ENCODE results near the gene NPFFR1.
"Not testable (repeated sequence)": the region's sequence is repeated elsewhere in the genome, so short reads cannot be mapped to it uniquely, and the experiment has no call there.

The NPFFR1 gene

DNA sequence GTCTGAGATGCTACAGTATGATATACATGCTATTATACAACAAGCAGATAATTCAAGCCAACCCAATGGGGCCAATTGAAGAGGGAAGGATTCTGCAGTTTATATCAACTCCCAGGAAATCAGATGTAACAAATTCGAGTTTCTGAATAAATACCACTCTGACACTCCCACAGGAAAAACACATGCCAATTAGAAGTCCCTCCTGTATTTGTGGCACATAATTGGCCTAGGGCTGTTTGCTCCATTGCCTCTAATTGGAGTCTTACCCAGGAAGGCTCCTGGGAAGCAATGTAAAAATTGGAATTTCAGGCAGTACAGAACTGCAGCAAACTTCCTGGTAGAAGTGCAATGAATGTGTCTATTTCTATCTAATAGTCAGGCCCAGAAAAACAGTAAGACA lies 55.3 kb downstream of the NPFFR1 start:
- H3K9me3 ChIP-seq (ENCODE audit: insufficient read depth, low read depth, low read length) = no peaks in the 10 kb centered on the region
- H3K4me3 ChIP-seq (ENCODE audit: low read length) = no peak overlapping the region
- H3K4me1 ChIP-seq (ENCODE audit: insufficient read depth, low read length) = peaks cover 5% of the 10 kb centered on the region; the same call in 1 of the 2 replicates
- no peak overlapping the region for H3K9ac ChIP-seq (ENCODE audit: low read depth, low read length)
- H3K27me3 ChIP-seq (ENCODE audit: insufficient read depth, low read length) = no peaks in the 10 kb centered on the region
- no peak overlapping the region for H3K27ac ChIP-seq (ENCODE audit: low read length)
- H3K36me3 ChIP-seq (ENCODE audit: insufficient read depth, low read depth, low read length) = peaks cover 42% of the 10 kb centered on the region

DNA sequence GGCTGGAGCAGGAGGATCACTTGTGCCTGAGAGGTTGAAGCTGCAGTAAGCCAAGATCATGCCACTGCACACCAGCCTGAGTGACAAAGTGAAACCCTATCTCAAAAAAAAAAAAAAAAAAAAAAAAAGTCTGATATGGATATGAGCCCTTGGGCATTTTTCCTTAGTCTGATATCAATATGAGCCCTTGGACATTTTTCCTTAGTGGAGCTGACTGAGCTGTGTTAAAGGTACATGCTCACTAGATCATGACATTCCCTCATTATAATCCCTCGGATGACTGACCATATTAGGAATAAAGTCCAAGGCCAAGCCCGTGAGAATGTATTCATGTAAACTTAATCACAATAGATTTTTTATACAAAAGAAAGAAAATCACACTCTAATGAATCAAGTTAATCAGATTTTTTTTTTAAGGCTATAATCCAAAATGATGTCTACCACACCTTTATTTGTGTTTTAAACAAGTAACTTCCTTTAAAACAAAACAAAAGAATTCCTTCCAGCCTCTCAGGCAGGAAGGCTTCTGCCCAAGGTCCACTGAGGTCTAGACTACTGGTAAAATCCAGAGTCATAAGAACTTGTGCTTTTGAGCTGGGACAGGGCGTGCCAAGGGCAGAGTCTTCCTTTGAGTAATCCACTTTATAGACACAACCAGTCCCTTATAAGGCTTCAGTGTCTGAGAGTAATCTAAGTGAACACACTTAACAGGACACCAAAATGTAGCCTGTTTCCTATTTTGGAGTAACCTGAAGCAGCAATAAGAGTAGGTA lies 56.1 kb downstream of the NPFFR1 start:
- Histone ChIP-seq H3K27ac (ENCODE audit: low read length) (no peak overlapping the region), H3K36me3 (ENCODE audit: insufficient read depth, low read depth, low read length) (peaks cover 45% of the 10 kb centered on the region)

DNA sequence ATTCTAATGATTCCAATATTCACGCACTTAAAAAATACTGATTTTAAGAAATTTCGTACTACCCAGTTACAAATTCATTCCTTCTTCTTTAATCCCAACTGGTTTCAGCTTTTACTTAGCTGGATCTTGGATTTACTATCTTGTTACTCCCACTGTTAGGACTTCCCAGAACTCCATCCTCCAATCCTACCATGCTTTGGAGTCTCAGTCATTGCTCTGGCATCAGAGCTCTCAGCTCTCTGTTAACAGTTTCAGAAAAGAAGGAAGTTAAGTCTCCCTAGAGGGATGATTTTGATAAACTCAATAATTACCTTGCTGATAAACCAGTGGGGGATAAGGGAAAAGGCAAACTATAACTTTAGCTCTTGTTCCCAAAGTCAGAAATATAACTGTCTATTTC lies 60.1 kb downstream of the NPFFR1 start:
- Histone ChIP-seq H3K4me1 (ENCODE audit: insufficient read depth, low read length) (no peaks in the 10 kb centered on the region), H3K9me3 (ENCODE audit: insufficient read depth, low read depth, low read length) (no peaks in the 10 kb centered on the region), H3K4me3 (ENCODE audit: low read length) (no peak overlapping the region), H3K27ac (ENCODE audit: low read length) (no peak overlapping the region), H3K36me3 (ENCODE audit: insufficient read depth, low read depth, low read length) (peaks cover 40% of the 10 kb centered on the region), H3K27me3 (ENCODE audit: insufficient read depth, low read length) (no peaks in the 10 kb centered on the region), H3K9ac (ENCODE audit: low read depth, low read length) (no peak overlapping the region)

More for the DNA sequence above, 56.1 kb downstream of the NPFFR1 start:
- Histone ChIP-seq H3K4me1 (ENCODE audit: insufficient read depth, low read length) (peaks cover 5% of the 10 kb centered on the region; the same call in 1 of the 2 replicates), H3K4me3 (ENCODE audit: low read length) (no peak overlapping the region), H3K27me3 (ENCODE audit: insufficient read depth, low read length) (no peaks in the 10 kb centered on the region), H3K9ac (ENCODE audit: low read depth, low read length) (0 out of 2 replicates have a peak overlapping the region, but pooled peaks have one; percentile 30), H3K9me3 (ENCODE audit: insufficient read depth, low read depth, low read length) (no peaks in the 10 kb centered on the region)

DNA sequence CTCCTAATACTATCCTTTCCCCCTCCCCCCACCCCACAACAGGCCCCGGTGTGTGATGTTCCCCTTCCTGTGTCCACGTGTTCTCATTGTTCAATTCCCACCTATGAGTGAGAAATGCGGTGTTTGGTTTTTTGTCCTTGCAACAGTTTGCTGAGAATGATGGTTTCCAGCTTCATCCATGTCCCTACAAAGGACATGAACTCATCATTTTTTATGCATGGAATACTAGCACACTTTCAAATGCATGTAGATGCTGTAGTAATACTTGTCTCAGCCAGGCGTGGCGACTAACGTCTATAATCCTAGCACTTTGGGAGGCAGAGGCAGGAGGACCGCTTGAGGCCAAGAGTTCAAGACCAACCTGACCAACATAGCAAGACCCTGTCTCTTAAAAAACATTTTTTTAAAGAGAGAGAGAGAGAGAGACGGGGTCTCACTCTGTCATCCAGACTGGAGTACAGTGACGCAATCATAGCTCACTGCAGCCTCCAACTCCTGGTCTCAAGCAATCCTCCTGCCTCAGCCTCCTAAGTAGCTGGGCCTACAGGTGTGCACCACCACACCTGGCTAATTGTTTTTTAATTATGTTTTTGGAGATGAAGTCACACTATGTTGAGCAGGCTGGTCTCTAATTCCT lies 60.9 kb downstream of the NPFFR1 start:
- H3K4me3 ChIP-seq (ENCODE audit: low read length); H3K4me1 ChIP-seq (ENCODE audit: insufficient read depth, low read length): not testable (repeated sequence)
- peaks cover 40% of the 10 kb centered on the region for H3K36me3 ChIP-seq (ENCODE audit: insufficient read depth, low read depth, low read length)

DNA sequence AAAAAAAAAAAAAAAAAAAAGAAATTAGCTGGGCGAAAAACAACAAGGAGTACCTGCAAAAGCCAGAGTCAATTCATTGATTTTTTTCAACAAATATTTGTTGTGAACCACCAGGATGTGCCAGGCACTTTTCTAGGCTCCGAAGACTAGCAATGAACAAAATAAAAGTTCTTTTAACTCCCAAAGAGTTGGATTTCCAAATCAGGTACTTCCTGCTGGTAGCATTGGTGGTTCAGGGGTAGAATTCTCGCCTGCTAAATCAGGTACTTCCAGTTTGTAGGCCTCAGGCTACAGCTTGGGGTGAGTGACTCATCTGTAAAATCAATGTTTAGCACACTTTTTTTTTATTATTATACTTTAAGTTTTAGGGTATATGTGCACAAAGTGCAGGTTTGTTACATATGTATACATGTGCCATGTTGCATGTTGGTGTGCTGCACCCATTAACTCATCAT lies 61.4 kb downstream of the NPFFR1 start:
- H3K4me3 ChIP-seq (ENCODE audit: low read length) = no peak overlapping the region
- no peaks in the 10 kb centered on the region for H3K27me3 ChIP-seq (ENCODE audit: insufficient read depth, low read length)
- H3K4me1 ChIP-seq (ENCODE audit: insufficient read depth, low read length) = no peaks in the 10 kb centered on the region
- H3K9ac ChIP-seq (ENCODE audit: low read depth, low read length) = no peak overlapping the region
- no peak overlapping the region for H3K27ac ChIP-seq (ENCODE audit: low read length)
- H3K36me3 ChIP-seq (ENCODE audit: insufficient read depth, low read depth, low read length) = peaks cover 40% of the 10 kb centered on the region
- H3K9me3 ChIP-seq (ENCODE audit: insufficient read depth, low read depth, low read length) = no peaks in the 10 kb centered on the region

More for the DNA sequence above, 60.9 kb downstream of the NPFFR1 start:
- H3K27ac ChIP-seq (ENCODE audit: low read length); H3K27me3 ChIP-seq (ENCODE audit: insufficient read depth, low read length); H3K9me3 ChIP-seq (ENCODE audit: insufficient read depth, low read depth, low read length); H3K9ac ChIP-seq (ENCODE audit: low read depth, low read length): not testable (repeated sequence)

DNA sequence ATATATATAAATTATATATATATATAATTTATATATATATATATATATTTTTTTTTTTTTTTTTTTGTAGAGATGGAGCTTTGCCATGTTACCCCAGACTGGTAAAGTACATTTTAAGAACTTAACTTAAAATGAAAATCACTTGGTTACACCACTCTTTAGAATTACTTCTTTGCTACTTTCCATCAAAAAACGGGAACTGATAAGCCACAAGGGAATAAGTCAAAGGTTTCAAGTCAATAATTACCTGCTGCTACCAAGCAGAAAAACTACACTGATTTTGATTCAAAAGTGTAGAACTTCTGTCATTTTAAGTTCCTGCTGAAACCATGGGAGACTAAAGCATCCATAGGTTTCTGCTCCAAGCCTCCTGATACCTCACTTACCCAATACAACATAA lies 62.8 kb downstream of the NPFFR1 start:
- H3K4me3 ChIP-seq (ENCODE audit: low read length) = no peak overlapping the region
- H3K9ac ChIP-seq (ENCODE audit: low read depth, low read length) = no peak overlapping the region
- H3K27ac ChIP-seq (ENCODE audit: low read length) = no peak overlapping the region
- no peaks in the 10 kb centered on the region for H3K4me1 ChIP-seq (ENCODE audit: insufficient read depth, low read length)
- H3K36me3 ChIP-seq (ENCODE audit: insufficient read depth, low read depth, low read length) = peaks cover 45% of the 10 kb centered on the region
- no peaks in the 10 kb centered on the region for H3K27me3 ChIP-seq (ENCODE audit: insufficient read depth, low read length)
- H3K9me3 ChIP-seq (ENCODE audit: insufficient read depth, low read depth, low read length) = no peaks in the 10 kb centered on the region

DNA sequence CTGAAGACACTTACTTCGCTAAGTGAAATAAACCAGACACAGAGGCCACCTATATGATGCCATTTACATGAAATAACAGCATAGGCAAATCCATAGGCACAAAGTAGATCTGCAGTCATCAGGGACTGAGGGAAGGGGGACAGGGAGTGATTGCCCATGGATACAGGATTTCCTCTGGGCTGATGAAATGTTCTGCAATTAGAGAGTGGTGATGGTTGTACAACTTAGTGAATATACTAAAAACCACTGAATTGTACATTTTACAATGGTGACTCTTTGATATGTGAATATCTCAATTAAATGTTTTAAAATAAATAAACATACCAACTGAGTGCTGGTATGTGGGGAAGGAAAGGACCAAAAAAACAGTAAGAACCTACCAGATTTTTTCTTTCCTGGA lies 70.9 kb downstream of the NPFFR1 start:
- no peak overlapping the region for H3K9ac ChIP-seq (ENCODE audit: low read depth, low read length)
- no peak overlapping the region for H3K27ac ChIP-seq (ENCODE audit: low read length)
- no peaks in the 10 kb centered on the region for H3K4me1 ChIP-seq (ENCODE audit: insufficient read depth, low read length)
- peaks cover 95% of the 10 kb centered on the region for H3K36me3 ChIP-seq (ENCODE audit: insufficient read depth, low read depth, low read length)
- no peaks in the 10 kb centered on the region for H3K9me3 ChIP-seq (ENCODE audit: insufficient read depth, low read depth, low read length)
- no peak overlapping the region for H3K4me3 ChIP-seq (ENCODE audit: low read length)
- no peaks in the 10 kb centered on the region for H3K27me3 ChIP-seq (ENCODE audit: insufficient read depth, low read length)

DNA sequence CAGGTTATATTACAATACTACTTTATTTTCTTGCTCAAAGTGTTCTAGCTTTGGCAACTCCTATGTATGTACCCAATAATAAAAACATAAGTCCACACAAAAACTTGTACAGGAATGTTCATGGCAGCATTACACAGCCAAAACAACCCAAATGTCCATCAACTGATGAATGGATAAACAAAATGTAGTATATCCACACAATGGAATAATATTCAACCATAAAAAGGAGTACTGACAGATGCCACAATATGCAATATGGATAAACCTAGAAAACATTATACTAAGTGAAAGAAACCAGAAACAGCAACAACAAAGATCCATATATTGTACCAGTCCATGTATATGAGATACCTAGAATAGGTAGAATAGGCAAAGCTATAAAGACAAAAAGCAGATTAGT lies 71.5 kb downstream of the NPFFR1 start:
- no peak overlapping the region for H3K9ac ChIP-seq (ENCODE audit: low read depth, low read length)
- H3K9me3 ChIP-seq (ENCODE audit: insufficient read depth, low read depth, low read length) = no peaks in the 10 kb centered on the region
- no peaks in the 10 kb centered on the region for H3K4me1 ChIP-seq (ENCODE audit: insufficient read depth, low read length)
- H3K27me3 ChIP-seq (ENCODE audit: insufficient read depth, low read length) = no peaks in the 10 kb centered on the region
- H3K36me3 ChIP-seq (ENCODE audit: insufficient read depth, low read depth, low read length) = peaks cover 95% of the 10 kb centered on the region
- no peak overlapping the region for H3K27ac ChIP-seq (ENCODE audit: low read length)
- H3K4me3 ChIP-seq (ENCODE audit: low read length) = no peak overlapping the region

GRCh38 chr10:70206762-70207161 lies 77.0 kb downstream of the NPFFR1 start:
- Histone ChIP-seq H3K36me3 (ENCODE audit: insufficient read depth, low read depth, low read length) (peaks cover 94% of the 10 kb centered on the region), H3K4me3 (ENCODE audit: low read length) (no peak overlapping the region), H3K27me3 (ENCODE audit: insufficient read depth, low read length) (no peaks in the 10 kb centered on the region), H3K4me1 (ENCODE audit: insufficient read depth, low read length) (no peaks in the 10 kb centered on the region), H3K9ac (ENCODE audit: low read depth, low read length) (no peak overlapping the region), H3K27ac (ENCODE audit: low read length) (no peak overlapping the region), H3K9me3 (ENCODE audit: insufficient read depth, low read depth, low read length) (no peaks in the 10 kb centered on the region)

DNA sequence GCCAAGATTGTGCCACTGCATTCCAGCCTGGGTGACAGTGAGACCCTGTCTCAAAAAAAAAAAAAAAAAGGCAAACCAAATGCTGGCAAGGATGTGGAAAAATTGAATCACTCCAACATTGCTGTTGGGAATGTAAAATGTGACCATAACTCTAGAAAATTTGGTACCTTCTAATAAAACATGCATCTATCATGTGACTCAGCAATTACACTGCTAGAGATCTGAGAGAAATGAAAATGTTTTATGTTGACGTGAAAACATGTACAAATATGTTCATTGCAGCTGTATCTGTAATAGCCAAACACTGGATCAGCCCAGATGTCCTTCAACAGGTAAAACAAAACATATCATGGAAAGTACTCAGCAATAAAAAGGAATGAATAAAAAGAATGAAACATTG lies 82.7 kb downstream of the NPFFR1 start:
- Histone ChIP-seq H3K4me1 (ENCODE audit: insufficient read depth, low read length) (no peaks in the 10 kb centered on the region), H3K27me3 (ENCODE audit: insufficient read depth, low read length) (no peaks in the 10 kb centered on the region), H3K9ac (ENCODE audit: low read depth, low read length) (no peak overlapping the region), H3K27ac (ENCODE audit: low read length) (no peak overlapping the region), H3K9me3 (ENCODE audit: insufficient read depth, low read depth, low read length) (no peaks in the 10 kb centered on the region), H3K4me3 (ENCODE audit: low read length) (no peak overlapping the region), H3K36me3 (ENCODE audit: insufficient read depth, low read depth, low read length) (peaks cover 82% of the 10 kb centered on the region)

DNA sequence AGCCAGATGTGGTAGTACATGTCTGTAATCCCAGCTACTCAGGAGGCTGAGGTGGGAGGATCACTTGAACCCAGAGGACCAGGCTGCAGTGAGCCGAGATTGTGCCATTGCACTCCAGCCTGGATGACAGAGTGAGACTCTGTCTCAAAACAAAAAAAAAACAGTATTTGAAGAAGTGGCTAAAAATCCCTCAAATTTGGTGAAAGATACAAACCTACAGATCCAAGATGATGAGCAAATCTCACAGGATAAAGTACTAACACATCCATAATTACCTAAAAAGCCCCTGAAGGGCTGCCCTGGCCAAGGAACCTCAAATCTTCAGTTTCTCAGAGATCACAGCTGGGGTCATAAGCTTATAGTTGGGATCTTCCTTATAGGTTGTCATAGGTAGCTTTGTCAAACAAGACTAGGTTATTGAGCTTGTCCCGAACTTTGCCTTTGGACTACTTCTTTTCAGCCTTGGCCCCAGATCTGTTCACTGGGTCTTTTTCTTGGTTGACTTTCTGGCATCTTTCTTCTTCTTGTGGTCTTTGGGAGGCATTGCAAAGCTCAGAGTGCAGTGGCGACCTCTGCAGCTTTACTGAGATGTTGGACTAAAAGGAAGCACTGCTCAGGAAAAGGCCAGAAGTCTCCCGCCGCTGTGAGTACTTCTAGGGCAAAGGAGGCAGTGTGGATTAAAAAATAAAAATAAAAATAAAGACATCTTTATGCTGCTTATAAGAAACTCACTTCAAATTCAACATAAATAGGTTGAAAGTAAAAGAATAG lies 84.9 kb downstream of the NPFFR1 start:
- Histone ChIP-seq H3K36me3 (ENCODE audit: insufficient read depth, low read depth, low read length) (peaks cover 60% of the 10 kb centered on the region), H3K27ac (ENCODE audit: low read length) (no peak overlapping the region), H3K9me3 (ENCODE audit: insufficient read depth, low read depth, low read length) (no peaks in the 10 kb centered on the region), H3K9ac (ENCODE audit: low read depth, low read length) (no peak overlapping the region), H3K4me1 (ENCODE audit: insufficient read depth, low read length) (no peaks in the 10 kb centered on the region), H3K4me3 (ENCODE audit: low read length) (no peak overlapping the region), H3K27me3 (ENCODE audit: insufficient read depth, low read length) (no peaks in the 10 kb centered on the region)
